ENCODE measurements around the gene FUT8. TPM values are rescaled to one million over a fixed set of nuclear protein-coding genes. Genes with fewer than 3 reads are reported as not detected.

Gene FUT8
- total and polyA plus RNA-seq, 2 experiments from 2014 or later = 26.6 to 67.5 TPM

DNA sequence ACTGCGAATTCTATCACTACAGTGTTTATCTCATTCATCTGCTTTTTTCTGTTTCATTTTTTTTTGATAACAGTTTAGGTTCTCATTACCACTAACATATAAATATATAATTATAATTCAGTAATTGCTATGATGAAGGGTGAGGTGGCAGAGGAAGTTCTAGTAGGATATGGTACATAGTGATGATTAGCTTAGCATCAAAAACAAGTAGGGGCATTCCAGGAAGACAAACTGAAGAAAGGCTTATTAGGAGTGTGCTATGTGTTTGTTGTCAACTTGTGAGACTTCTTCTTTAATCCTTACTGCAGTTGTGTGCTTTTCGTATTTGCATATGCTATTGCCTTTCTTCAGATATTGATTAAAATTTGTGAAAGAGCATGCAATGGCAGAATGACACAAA is 20.6 kb downstream of the FUT8 start:
- TF ChIP-seq, protein P1, sequence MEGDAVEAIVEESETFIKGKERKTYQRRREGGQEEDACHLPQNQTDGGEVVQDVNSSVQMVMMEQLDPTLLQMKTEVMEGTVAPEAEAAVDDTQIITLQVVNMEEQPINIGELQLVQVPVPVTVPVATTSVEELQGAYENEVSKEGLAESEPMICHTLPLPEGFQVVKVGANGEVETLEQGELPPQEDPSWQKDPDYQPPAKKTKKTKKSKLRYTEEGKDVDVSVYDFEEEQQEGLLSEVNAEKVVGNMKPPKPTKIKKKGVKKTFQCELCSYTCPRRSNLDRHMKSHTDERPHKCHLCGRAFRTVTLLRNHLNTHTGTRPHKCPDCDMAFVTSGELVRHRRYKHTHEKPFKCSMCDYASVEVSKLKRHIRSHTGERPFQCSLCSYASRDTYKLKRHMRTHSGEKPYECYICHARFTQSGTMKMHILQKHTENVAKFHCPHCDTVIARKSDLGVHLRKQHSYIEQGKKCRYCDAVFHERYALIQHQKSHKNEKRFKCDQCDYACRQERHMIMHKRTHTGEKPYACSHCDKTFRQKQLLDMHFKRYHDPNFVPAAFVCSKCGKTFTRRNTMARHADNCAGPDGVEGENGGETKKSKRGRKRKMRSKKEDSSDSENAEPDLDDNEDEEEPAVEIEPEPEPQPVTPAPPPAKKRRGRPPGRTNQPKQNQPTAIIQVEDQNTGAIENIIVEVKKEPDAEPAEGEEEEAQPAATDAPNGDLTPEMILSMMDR (IDR thresholded peaks at IDR 0.05; ENCODE audit: poor library complexity) = no peak
- TF ChIP-seq EZH2phosphoT487 (IDR thresholded peaks at IDR 0.05; ENCODE audit: low read depth, severe bottlenecking, unreplicated experiment) = no peak
- no peak for TF ChIP-seq EZH2 (IDR thresholded peaks at IDR 0.05; ENCODE audit: borderline replicate concordance)
- H3K9me3 ChIP-seq (ENCODE audit: low read depth) = no peaks in the 10 kb centered on the region
- no peak overlapping the region for H3K4me3 ChIP-seq
- no peaks in the 10 kb centered on the region for H3K4me1 ChIP-seq (ENCODE audit: insufficient read depth)
- no peaks in the 10 kb centered on the region for H3K9me2 ChIP-seq (replicated peaks; ENCODE audit: insufficient read depth)
- no peak overlapping the region for H2AFZ ChIP-seq
- H3K36me3 ChIP-seq (replicated peaks; ENCODE audit: insufficient read depth, low read depth) = no peaks in the 10 kb centered on the region
- no peaks in the 10 kb centered on the region for H3K27me3 ChIP-seq
- DNase-seq (ENCODE audit: low spot score) = no peak
- no peaks in the 10 kb centered on the region for H4K20me1 ChIP-seq (ENCODE audit: insufficient read depth, poor library complexity, severe bottlenecking)
- H3K79me2 ChIP-seq = peaks cover 76% of the 10 kb centered on the region
- 100% methylated on average over 2 of the region's 2 CpGs for WGBS (ENCODE audit: low lambda C conversion rate, missing lambda C conversion rate)
- no peak overlapping the region for H3K4me2 ChIP-seq
- H3K27ac ChIP-seq = peak overlapping the region; percentile 32

GRCh38 chr14:65433646-65434045 is 21.1 kb downstream of the FUT8 start:
- H3K36me3 ChIP-seq (replicated peaks; ENCODE audit: insufficient read depth, low read depth) = no peaks in the 10 kb centered on the region
- no peaks in the 10 kb centered on the region for H3K9me2 ChIP-seq (replicated peaks; ENCODE audit: insufficient read depth)
- no peak overlapping the region for H3K4me3 ChIP-seq
- DNase-seq (ENCODE audit: low spot score) = no peak
- H3K27ac ChIP-seq = no peak overlapping the region
- no peak overlapping the region for H2AFZ ChIP-seq
- no peaks in the 10 kb centered on the region for H3K9me3 ChIP-seq (ENCODE audit: low read depth)
- TF ChIP-seq EZH2phosphoT487 (IDR thresholded peaks at IDR 0.05; ENCODE audit: low read depth, severe bottlenecking, unreplicated experiment) = no peak
- TF ChIP-seq, protein P1 (IDR thresholded peaks at IDR 0.05; ENCODE audit: poor library complexity) = no peak
- no peak for TF ChIP-seq EZH2 (IDR thresholded peaks at IDR 0.05; ENCODE audit: borderline replicate concordance)
- WGBS (ENCODE audit: low lambda C conversion rate, missing lambda C conversion rate) = 77% methylated on average over 2 of the region's 2 CpGs
- no peak overlapping the region for H3K4me2 ChIP-seq
- H3K79me2 ChIP-seq = peaks cover 76% of the 10 kb centered on the region
- no peaks in the 10 kb centered on the region for H4K20me1 ChIP-seq (ENCODE audit: insufficient read depth, poor library complexity, severe bottlenecking)
- H3K4me1 ChIP-seq (ENCODE audit: insufficient read depth) = no peaks in the 10 kb centered on the region
- no peaks in the 10 kb centered on the region for H3K27me3 ChIP-seq

DNA sequence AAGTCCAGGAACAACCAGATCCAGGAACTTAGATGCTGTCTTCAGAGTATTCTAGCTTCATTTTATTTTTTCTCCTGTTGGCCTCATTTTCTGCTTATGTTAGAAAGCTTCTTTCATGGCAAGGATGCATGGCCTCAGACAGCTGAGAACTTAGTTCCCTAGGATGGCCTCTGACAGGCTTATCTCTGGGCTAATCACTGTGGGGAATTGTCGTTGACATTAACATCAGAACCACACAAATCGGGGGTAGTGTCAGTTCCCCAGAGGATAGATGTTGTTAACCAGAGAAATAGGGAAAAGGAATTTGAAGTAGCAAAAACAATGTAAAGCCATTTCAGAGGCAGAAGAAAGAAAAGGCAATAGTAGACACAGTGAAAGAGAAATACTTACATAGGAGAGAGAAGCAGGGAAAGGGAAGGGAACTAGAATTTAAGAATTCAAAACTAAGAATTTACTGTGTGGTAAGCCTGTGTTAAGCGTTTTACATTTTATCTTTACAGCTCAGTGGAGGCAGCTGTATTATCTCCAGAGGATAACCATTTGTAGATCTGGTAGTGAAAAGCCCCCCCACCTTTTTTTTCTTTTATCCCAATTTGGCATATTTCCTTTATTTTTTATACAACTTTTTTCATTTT is 21.8 kb downstream of the FUT8 start:
- DNase-seq (ENCODE audit: low spot score) = no peak
- Histone ChIP-seq H3K4me2 (no peak overlapping the region), H3K4me1 (ENCODE audit: insufficient read depth) (no peaks in the 10 kb centered on the region), H3K9me2 (replicated peaks; ENCODE audit: insufficient read depth) (no peaks in the 10 kb centered on the region), H3K9me3 (ENCODE audit: low read depth) (no peaks in the 10 kb centered on the region), H3K27ac (peak overlapping the region; percentile 5), H3K79me2 (peaks cover 76% of the 10 kb centered on the region), H3K27me3 (no peaks in the 10 kb centered on the region), H2AFZ (no peak overlapping the region), H3K36me3 (replicated peaks; ENCODE audit: insufficient read depth, low read depth) (no peaks in the 10 kb centered on the region), H3K4me3 (no peak overlapping the region), H4K20me1 (ENCODE audit: insufficient read depth, poor library complexity, severe bottlenecking) (no peaks in the 10 kb centered on the region)
- no peak for TF ChIP-seq EZH2 (IDR thresholded peaks at IDR 0.05; ENCODE audit: borderline replicate concordance)
- TF ChIP-seq EZH2phosphoT487 (IDR thresholded peaks at IDR 0.05; ENCODE audit: low read depth, severe bottlenecking, unreplicated experiment) = no peak
- TF ChIP-seq, protein P1 (IDR thresholded peaks at IDR 0.05; ENCODE audit: poor library complexity) = no peak
- whole genome bisulfite sequencing (ENCODE audit: low lambda C conversion rate, missing lambda C conversion rate) = 16% methylated on average over 3 of the region's 3 CpGs

All from hepatocyte (in vitro differentiated cells).